HT-29 (cell line): ENCODE data around the gene TMEM53. TPM values are rescaled to one million over a fixed set of nuclear protein-coding genes. Genes with fewer than 3 reads are reported as not detected.
"Not testable (repeated sequence)": the region's sequence is repeated elsewhere in the genome, so short reads cannot be mapped to it uniquely, and the experiment has no call there.

Source experiments
- DNase-seq: peaks from one replicate; pipeline ENCODE4 v3.0.0-alpha.2; 2015; ENCODE audit warnings: low spot score
- total RNA-seq: library from RNA; depleted of rRNA; stranded (reverse); fragments of >200 nt; shearing (Covaris generic); gene quantifications from 2 replicates; pipeline ENCODE4 v1.2.3, GENCODE V29; 2014

TMEM53 gene
- total RNA-seq, 1 experiment from 2014 or later: 27.5 TPM

- no peak for DNase-seq
Observed at GRCh38 chr1:44672961-44673674, 1.2 kb downstream of the TMEM53 start.

- no peak for DNase-seq
Observed at GRCh38 chr1:44672254-44672955, 1.9 kb downstream of the TMEM53 start.

GRCh38 chr1:44670751-44671640, 3.3 kb downstream of the TMEM53 start:
- no peak for DNase-seq

GRCh38 chr1:44666719-44667118, 7.6 kb downstream of the TMEM53 start:
- DNase-seq: not testable (repeated sequence)

- no peak for DNase-seq
Observed at GRCh38 chr1:44664730-44665370, 9.4 kb downstream of the TMEM53 start.

GRCh38 chr1:44663417-44663816, 10.9 kb downstream of the TMEM53 start:
- no peak for DNase-seq

GRCh38 chr1:44662683-44663030, 11.6 kb downstream of the TMEM53 start:
- DNase-seq: no peak

- no peak for DNase-seq
Observed at GRCh38 chr1:44661781-44662682, 12.2 kb downstream of the TMEM53 start.

- peak; percentile 21 for DNase-seq
Observed at GRCh38 chr1:44660176-44660575, 14.1 kb downstream of the TMEM53 start.

- DNase-seq: no peak
Observed at GRCh38 chr1:44659566-44659965, 14.7 kb downstream of the TMEM53 start.

- DNase-seq: peak; percentile 45
Observed at GRCh38 chr1:44655609-44656008, 18.7 kb downstream of the TMEM53 start.

GRCh38 chr1:44654621-44655187, 19.6 kb downstream of the TMEM53 start:
- no peak for DNase-seq

GRCh38 chr1:44653107-44653964, 20.9 kb downstream of the TMEM53 start:
- no peak for DNase-seq

GRCh38 chr1:44652445-44653106, 21.7 kb downstream of the TMEM53 start:
- DNase-seq: peak; percentile 87

GRCh38 chr1:44651069-44651468, 23.2 kb downstream of the TMEM53 start:
- DNase-seq: no peak

GRCh38 chr1:44650159-44650831, 24.0 kb downstream of the TMEM53 start:
- DNase-seq: no peak

- DNase-seq: no peak
Observed at GRCh38 chr1:44649788-44650158, 24.5 kb downstream of the TMEM53 start.

- DNase-seq: no peak
Observed at GRCh38 chr1:44648529-44649250, 25.6 kb downstream of the TMEM53 start.
